Osteoblast (primary cell): ENCODE results near the gene BHLHE23. TPM values are rescaled to one million over a fixed set of nuclear protein-coding genes. Genes with fewer than 3 reads are reported as not detected.

Source experiments
- DNase-seq: peaks from one replicate; pipeline ENCODE4 v3.0.0; 2011; ENCODE audit warnings: low spot score, mixed read lengths; ENCODE audit not compliant: insufficient read length; ENCODE audit errors: missing footprints
- H2AFZ ChIP-seq: 2 replicates; pipeline ENCODE4 v1.6.0; 2011; ENCODE audit warnings: mild to moderate bottlenecking, low read length
- H3K27ac ChIP-seq: 2 replicates; pipeline ENCODE4 v1.5.1; 2011; ENCODE audit warnings: mild to moderate bottlenecking, low read depth, low read length, moderate library complexity
- H3K27me3 ChIP-seq: 2 replicates; pipeline ENCODE4 v1.6.0; 2012; ENCODE audit warnings: mild to moderate bottlenecking, control low read depth, inconsistent platforms, low read length, moderate library complexity; ENCODE audit not compliant: insufficient read depth
- H3K36me3 ChIP-seq: 2 replicates; pipeline ENCODE4 v1.5.1; 2011; ENCODE audit warnings: mild to moderate bottlenecking, low read length, control low read depth, moderate library complexity; ENCODE audit not compliant: insufficient read depth
- H3K4me1 ChIP-seq: 2 replicates; pipeline ENCODE4 v1.5.1; 2011; ENCODE audit warnings: mild to moderate bottlenecking, low read length, control low read depth, moderate library complexity; ENCODE audit not compliant: insufficient read depth
- H3K4me2 ChIP-seq: 2 replicates; pipeline ENCODE4 v1.6.0; 2011; ENCODE audit warnings: mild to moderate bottlenecking, low read length; ENCODE audit not compliant: insufficient read depth
- H3K4me3 ChIP-seq: fragments of 200-600 bp; sonication (generic); 3 replicates; pipeline ENCODE4 v1.5.1; 2012; ENCODE audit warnings: mild to moderate bottlenecking, low read length, inconsistent platforms; ENCODE audit not compliant: insufficient read depth
- H3K79me2 ChIP-seq: 2 replicates; pipeline ENCODE4 v1.6.0; 2012; ENCODE audit warnings: mild to moderate bottlenecking, low read length, control low read depth, inconsistent platforms; ENCODE audit not compliant: insufficient read depth
- H3K9me3 ChIP-seq: 2 replicates; pipeline ENCODE4 v1.5.1; 2011; ENCODE audit warnings: low read depth, low read length, control low read depth
- H4K20me1 ChIP-seq: 2 replicates; pipeline ENCODE4 v1.6.0; 2012; ENCODE audit warnings: mild to moderate bottlenecking, low read length, control low read depth; ENCODE audit not compliant: insufficient read depth
- total RNA-seq: library from RNA; depleted of rRNA; stranded (reverse); fragments of >200 nt; gene quantifications from 2 replicates; pipeline ENCODE4 v1.2.3, GENCODE V29; 2012
- TF ChIP-seq, protein P1 (sequence below): IDR thresholded peaks from 2 replicates; pipeline ENCODE4 v1.5.1; 2011; ENCODE audit warnings: mild to moderate bottlenecking, low read depth, low read length, moderate library complexity; ENCODE audit errors: extremely low read depth

Gene BHLHE23
- total RNA-seq, 1 donor, result not detected

GRCh38 chr20:62993856-62994494 lies 12.8 kb downstream of the BHLHE23 start:
- Histone ChIP-seq H3K4me1 (no peaks in the 10 kb centered on the region), H2AFZ (no peak overlapping the region), H3K9me3 (no peaks in the 10 kb centered on the region), H3K4me2 (no peak overlapping the region), H3K36me3 (no peaks in the 10 kb centered on the region), H3K79me2 (no peaks in the 10 kb centered on the region), H3K27ac (no peak overlapping the region), H3K27me3 (peaks cover 21% of the 10 kb centered on the region), H4K20me1 (no peaks in the 10 kb centered on the region), H3K4me3 (no peak overlapping the region)
- DNase-seq, result no peak
- TF ChIP-seq, protein P1, sequence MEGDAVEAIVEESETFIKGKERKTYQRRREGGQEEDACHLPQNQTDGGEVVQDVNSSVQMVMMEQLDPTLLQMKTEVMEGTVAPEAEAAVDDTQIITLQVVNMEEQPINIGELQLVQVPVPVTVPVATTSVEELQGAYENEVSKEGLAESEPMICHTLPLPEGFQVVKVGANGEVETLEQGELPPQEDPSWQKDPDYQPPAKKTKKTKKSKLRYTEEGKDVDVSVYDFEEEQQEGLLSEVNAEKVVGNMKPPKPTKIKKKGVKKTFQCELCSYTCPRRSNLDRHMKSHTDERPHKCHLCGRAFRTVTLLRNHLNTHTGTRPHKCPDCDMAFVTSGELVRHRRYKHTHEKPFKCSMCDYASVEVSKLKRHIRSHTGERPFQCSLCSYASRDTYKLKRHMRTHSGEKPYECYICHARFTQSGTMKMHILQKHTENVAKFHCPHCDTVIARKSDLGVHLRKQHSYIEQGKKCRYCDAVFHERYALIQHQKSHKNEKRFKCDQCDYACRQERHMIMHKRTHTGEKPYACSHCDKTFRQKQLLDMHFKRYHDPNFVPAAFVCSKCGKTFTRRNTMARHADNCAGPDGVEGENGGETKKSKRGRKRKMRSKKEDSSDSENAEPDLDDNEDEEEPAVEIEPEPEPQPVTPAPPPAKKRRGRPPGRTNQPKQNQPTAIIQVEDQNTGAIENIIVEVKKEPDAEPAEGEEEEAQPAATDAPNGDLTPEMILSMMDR, result no peak

DNA sequence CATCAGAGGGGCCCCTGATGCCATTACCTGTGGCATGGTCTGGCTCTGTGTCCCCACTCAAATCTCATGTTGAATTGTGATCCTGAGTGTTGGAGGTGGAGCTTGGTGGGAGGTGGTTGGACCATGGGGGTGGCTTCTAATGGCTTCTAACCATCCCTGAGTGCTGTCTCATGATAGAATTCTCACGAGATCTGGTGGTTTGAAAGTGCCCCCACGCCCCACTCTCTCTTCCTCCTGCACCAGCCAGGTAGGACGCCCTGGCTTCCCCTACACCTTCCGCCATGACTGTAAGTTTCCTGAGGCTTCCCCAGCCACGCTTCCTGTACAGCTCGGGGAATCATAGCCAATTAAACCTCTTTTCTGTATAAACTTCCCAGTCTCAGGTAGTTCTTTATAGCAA lies 14.9 kb downstream of the BHLHE23 start:
- Histone ChIP-seq H3K27me3 (peaks cover 19% of the 10 kb centered on the region), H3K9me3 (no peaks in the 10 kb centered on the region), H3K36me3 (no peaks in the 10 kb centered on the region), H3K79me2 (no peaks in the 10 kb centered on the region), H3K4me1 (no peaks in the 10 kb centered on the region), H3K4me3 (no peak overlapping the region), H2AFZ (no peak overlapping the region), H3K4me2 (no peak overlapping the region), H3K27ac (no peak overlapping the region), H4K20me1 (no peaks in the 10 kb centered on the region)
- TF ChIP-seq, protein P1, result no peak
- no peak for DNase-seq

- Histone ChIP-seq H3K36me3 (no peaks in the 10 kb centered on the region), H2AFZ (no peak overlapping the region), H3K4me3 (no peak overlapping the region), H3K27ac (no peak overlapping the region), H3K4me1 (no peaks in the 10 kb centered on the region), H4K20me1 (no peaks in the 10 kb centered on the region), H3K27me3 (peaks cover 21% of the 10 kb centered on the region), H3K79me2 (no peaks in the 10 kb centered on the region), H3K4me2 (no peak overlapping the region), H3K9me3 (no peaks in the 10 kb centered on the region)
- TF ChIP-seq, protein P1, result no peak
- no peak for DNase-seq
These were observed 15.5 kb downstream of the BHLHE23 start for GRCh38 chr20:62991196-62991807.

GRCh38 chr20:62990306-62990825 lies 16.4 kb downstream of the BHLHE23 start:
- no peaks in the 10 kb centered on the region for H3K36me3 ChIP-seq

More at GRCh38 chr20:62990306-62990825, 16.4 kb downstream of the BHLHE23 start:
- Histone ChIP-seq H3K4me3 (no peak overlapping the region), H4K20me1 (no peaks in the 10 kb centered on the region), H3K79me2 (no peaks in the 10 kb centered on the region), H3K27ac (no peak overlapping the region), H3K4me2 (no peak overlapping the region), H3K4me1 (no peaks in the 10 kb centered on the region), H3K9me3 (no peaks in the 10 kb centered on the region), H3K27me3 (peaks cover 21% of the 10 kb centered on the region), H2AFZ (no peak overlapping the region)
- no peak for DNase-seq
- TF ChIP-seq, protein P1, result no peak
